Neural cell (in vitro differentiated cells): ENCODE data around the gene CACNA1C.

Source experiments
- EP300 ChIP-seq: fragments of 450-650 bp; conservative IDR thresholded peaks from 2 replicates; pipeline ENCODE4 v1.6.1; 2014; ENCODE audit warnings: antibody characterized with exemption, mild to moderate bottlenecking, moderate library complexity; ENCODE audit not compliant: poor library complexity, severe bottlenecking
- POLR2AphosphoS5 ChIP-seq: IDR thresholded peaks from 2 replicates; pipeline ENCODE4 v1.6.1; 2012
- RAD21 ChIP-seq: fragments of 450-650 bp; conservative IDR thresholded peaks from 2 replicates; pipeline ENCODE4 v1.6.1; 2014; ENCODE audit warnings: antibody characterized with exemption, mild to moderate bottlenecking, moderate library complexity
- REST ChIP-seq: IDR thresholded peaks from 2 replicates; pipeline ENCODE4 v1.6.1; 2012; ENCODE audit warnings: borderline replicate concordance
- TAF1 ChIP-seq: IDR thresholded peaks from 2 replicates; pipeline ENCODE4 v1.6.1; 2012; ENCODE audit warnings: low read depth
- TF ChIP-seq, protein P1 (sequence below): fragments of 450-650 bp; IDR thresholded peaks from 2 replicates; pipeline ENCODE4 v1.5.1; 2014; ENCODE audit warnings: antibody characterized with exemption, mild to moderate bottlenecking, moderate library complexity; ENCODE audit not compliant: poor library complexity, severe bottlenecking

DNA sequence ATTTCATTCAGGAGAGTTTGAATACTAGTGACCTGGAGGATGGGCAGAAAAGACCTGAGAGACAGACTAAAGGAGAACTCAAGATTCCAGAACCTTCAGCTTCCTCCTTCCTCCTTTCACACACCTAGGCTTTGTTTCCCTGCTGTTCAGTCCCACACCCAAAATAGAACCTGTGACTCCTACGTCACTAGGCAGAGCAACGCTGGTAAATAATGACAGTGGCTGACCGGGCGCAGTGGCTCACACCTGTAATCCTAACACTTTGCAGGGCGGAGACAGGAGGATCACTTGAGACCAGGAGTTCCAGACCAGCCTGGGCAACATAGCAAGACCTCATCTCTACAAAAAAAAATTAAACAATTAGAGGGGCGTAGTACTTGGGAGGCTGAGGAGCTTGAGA is 575.6 kb downstream of the CACNA1C start:
- TF ChIP-seq, protein P1, sequence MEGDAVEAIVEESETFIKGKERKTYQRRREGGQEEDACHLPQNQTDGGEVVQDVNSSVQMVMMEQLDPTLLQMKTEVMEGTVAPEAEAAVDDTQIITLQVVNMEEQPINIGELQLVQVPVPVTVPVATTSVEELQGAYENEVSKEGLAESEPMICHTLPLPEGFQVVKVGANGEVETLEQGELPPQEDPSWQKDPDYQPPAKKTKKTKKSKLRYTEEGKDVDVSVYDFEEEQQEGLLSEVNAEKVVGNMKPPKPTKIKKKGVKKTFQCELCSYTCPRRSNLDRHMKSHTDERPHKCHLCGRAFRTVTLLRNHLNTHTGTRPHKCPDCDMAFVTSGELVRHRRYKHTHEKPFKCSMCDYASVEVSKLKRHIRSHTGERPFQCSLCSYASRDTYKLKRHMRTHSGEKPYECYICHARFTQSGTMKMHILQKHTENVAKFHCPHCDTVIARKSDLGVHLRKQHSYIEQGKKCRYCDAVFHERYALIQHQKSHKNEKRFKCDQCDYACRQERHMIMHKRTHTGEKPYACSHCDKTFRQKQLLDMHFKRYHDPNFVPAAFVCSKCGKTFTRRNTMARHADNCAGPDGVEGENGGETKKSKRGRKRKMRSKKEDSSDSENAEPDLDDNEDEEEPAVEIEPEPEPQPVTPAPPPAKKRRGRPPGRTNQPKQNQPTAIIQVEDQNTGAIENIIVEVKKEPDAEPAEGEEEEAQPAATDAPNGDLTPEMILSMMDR: no peak
- TF ChIP-seq EP300 (no peak), POLR2AphosphoS5 (no peak), REST (no peak), RAD21 (no peak), TAF1 (no peak)
